ENCODE data around the gene TWF1.

DNA sequence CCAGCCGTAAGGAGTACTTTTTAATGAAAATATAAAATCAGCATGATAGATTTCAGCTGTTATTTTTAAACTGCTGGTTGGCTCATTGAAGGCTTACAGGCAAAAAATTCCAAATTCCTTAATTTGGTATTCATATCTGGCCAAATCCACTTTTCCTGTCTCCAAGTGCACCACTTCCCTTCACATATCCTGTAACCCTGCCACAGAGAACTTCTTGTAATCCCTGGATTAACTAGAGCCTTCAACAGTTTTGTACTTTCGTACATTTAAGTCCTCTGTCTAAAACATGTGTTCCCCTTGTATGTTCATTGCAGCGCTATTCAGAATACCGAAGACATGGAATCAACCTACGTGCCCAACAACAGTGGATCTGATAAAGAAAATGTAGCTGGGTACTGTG is 57.1 kb downstream of the TWF1 start:
- TF ChIP-seq, protein P1, sequence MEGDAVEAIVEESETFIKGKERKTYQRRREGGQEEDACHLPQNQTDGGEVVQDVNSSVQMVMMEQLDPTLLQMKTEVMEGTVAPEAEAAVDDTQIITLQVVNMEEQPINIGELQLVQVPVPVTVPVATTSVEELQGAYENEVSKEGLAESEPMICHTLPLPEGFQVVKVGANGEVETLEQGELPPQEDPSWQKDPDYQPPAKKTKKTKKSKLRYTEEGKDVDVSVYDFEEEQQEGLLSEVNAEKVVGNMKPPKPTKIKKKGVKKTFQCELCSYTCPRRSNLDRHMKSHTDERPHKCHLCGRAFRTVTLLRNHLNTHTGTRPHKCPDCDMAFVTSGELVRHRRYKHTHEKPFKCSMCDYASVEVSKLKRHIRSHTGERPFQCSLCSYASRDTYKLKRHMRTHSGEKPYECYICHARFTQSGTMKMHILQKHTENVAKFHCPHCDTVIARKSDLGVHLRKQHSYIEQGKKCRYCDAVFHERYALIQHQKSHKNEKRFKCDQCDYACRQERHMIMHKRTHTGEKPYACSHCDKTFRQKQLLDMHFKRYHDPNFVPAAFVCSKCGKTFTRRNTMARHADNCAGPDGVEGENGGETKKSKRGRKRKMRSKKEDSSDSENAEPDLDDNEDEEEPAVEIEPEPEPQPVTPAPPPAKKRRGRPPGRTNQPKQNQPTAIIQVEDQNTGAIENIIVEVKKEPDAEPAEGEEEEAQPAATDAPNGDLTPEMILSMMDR (conservative IDR thresholded peaks at IDR 0.05; ENCODE audit: low read depth, low read length), result no peak
- TF ChIP-seq EZH2 (IDR thresholded peaks at IDR 0.05; ENCODE audit: borderline replicate concordance, low read depth, low read length, poor library complexity, severe bottlenecking), result no peak
